SH-SY5Y (cell line): ENCODE measurements around the gene PDE3B.

Source experiments
- GATA2 ChIP-seq: IDR thresholded peaks from 2 replicates; pipeline ENCODE4 v1.6.1; 2011; ENCODE audit warnings: mild to moderate bottlenecking, low read depth, low read length
- GATA3 ChIP-seq: IDR thresholded peaks from 2 replicates; pipeline ENCODE4 v1.6.1; 2011; ENCODE audit warnings: low read depth, mild to moderate bottlenecking, low read length, moderate library complexity

GRCh38 chr11:14914536-14914935 lies 270.9 kb downstream of the PDE3B start:
- TF ChIP-seq GATA3: no peak
- no peak for TF ChIP-seq GATA2
